SK-N-DZ (cell line): Measurements from ENCODE around the gene POU2F2.

Experiments used
- DNase-seq: peaks from one replicate; pipeline ENCODE4 v3.0.0-alpha.2; 2015; ENCODE audit warnings: low spot score

Gene POU2F2

DNA sequence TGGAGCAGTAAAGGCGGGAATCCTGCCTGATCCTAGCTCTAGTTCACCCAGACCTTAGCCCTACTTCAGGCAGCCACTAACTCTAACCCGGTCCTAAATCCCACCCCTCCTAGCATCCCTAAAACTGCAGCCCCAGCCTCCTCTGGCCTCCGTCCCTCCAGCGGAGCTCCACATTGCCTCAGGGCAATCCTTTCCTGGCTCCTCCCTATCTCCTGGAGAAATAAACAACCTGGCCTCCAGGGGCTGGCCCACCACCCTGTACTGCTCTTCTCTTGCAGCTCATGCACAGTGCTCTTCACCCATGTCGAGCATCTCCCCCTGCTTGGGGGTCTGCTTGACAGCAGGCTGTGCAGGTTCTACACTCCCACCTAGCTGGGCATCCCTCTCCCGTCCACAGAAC, 6.7 kb downstream of the POU2F2 start:
- no peak for DNase-seq

DNA sequence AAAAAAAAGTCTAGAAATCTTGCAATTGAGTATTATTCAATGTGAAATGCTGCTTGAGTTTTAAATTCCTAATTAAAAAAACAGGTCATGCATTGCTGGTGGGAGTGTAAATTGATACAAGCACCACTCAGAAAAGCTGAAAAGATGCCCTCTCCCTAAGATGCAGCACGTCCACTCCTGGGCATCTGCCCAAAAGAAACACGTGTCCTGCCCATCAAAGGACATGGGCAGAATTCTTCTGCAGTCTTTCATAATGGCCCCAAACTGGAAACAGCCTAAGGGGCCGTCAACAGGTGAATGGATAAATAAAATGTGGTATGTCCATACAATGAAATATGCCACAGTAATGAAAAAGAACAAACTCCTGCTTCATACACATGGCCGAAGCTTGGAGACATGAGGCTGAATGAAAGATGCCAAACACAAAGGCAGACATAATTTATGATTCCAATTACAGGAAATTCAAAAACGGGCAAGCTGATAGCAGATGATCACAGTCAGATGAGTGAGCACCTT, 7.8 kb downstream of the POU2F2 start:
- no peak for DNase-seq

DNA sequence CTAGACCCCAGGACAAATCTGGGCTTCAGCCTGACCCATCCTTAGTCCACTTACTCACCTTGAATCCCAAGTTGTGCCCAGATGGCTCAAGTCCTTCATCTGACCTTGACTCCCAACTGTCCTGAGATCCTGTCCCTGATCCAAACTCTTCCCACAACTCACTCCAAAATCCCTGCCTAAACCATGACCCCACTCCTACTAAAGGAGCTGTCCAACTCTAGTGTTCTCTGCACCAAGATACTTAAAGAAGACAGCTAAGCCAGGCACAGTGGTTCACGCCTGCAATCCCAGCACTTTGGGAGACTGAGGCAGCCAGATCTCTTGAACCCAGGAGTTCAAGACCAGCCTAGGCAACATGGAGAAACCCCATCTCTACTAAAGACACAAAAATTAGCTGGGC, 8.5 kb downstream of the POU2F2 start:
- no peak for DNase-seq

DNA sequence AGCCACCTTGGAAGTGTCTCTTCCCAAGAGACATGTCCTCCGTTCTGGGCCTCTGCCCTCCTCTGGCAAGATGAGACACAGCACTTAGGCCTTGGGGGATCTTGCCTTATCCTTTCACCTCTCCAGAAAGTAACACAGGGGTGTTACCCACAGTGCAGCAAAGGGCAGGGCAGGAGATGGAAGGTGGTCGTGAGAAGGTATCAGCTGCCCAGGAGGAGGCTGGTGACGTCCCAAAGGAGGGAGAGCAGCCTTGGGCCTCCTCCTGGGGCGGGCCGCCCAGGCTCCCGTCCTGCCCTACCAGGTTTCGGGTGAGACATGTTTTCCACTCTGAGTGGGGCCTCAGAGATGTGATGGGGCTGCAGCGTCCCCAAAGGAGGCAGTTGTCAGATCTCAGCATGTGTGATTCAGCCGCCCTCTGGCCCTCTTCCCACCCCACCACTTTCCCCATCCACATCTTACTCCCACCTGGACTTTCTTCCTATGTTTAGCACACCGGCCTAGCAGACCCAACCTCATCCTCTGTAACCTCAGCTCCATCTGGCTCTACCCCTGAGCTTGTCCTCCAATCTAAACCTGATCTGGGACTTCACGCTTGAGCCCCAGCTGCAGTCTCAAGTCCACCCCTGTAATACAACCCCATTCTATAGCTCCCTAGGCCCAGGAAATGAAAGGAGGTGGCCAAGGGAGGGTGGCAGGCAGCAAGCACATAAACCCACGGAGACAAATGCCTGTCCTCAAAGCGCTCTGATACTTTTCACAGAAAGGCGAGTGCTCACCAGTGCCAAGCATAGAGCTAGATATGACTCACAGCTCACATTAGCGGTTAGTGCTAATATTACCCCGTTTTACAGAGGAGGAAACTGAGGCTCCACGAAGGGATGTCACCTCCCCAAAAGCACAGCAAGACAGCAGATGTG, 9.3 kb downstream of the POU2F2 start:
- no peak for DNase-seq

DNA sequence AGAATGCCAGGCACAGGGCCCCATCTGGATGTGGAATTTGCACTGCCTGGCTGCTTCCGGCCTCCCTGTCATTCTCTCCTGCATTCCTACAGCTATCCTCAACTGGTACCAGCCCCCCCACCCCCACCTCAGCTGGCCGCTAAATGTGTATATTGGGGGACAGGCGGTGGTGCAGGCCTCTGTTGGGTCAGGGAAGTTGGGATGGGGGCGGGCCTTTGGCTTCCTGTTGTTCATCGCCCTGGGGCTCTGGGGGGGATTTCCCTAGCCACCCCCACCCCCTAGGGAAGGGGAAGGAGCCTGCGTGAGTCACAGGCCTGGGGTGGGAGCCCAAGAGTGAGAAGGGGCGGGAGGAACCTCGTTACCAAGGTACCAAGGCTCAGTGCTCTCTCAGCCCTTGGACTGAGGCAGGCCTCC, 10.6 kb downstream of the POU2F2 start:
- no peak for DNase-seq

DNA sequence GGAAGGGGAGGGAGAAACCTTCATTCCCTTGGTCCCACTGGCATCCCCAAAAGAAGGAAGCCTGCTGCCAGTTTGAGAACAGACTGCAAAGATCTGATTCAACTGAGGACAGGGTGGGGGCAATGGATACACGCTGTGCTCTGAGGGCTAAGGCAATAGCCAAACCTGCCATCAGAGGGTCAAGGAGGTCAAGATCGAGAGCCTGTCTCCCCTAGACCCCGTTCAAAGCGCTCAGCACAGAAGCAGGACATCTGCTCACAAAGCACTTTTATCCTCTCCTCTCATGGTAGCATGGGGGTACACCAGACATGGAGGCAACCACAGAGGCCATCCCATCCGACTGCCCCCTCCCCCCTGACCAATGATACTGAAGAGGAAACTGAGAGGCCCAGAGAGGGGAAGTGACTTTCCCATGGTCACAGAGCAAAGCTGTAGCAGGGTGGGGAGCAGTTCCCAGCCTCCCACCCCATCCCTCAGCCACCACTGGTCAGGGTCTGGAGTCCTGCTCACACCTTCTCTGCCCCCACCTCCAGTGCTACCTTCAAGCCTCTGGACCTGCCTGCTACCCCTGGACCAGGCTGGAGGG, 11.1 kb downstream of the POU2F2 start:
- no peak for DNase-seq

DNA sequence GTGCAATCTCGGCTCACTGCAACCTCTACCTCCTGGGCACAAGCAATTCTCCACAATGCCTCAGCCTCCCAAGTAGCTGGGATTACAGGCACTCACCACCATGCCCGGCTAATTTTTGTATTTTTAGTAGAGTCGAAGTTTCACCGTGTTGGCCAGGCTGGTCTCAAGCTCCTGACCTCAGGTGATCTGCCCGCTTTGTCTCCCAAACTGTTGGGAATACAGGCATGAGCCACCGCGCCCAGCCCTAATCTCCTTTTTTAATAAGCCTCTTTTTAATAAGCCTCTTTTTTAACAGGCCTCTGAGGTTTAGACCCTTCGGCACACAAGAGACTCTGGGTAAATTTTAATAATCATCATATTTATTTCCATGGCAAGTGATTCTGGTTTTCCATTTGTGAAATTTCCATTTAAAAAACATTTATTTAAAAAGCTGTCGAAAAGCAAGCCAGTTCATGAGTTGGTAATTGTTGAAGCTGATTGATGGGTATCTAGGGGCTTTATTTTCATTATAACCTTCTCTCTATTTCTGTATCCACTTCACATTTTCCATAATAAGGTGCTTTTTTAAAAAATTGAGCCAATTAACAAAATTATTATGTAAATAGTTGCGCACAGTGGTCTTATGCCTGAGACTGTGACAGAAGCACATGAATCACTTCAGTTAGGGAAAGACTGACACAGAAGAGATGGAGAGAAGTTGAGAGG, 11.8 kb downstream of the POU2F2 start:
- no peak for DNase-seq

DNA sequence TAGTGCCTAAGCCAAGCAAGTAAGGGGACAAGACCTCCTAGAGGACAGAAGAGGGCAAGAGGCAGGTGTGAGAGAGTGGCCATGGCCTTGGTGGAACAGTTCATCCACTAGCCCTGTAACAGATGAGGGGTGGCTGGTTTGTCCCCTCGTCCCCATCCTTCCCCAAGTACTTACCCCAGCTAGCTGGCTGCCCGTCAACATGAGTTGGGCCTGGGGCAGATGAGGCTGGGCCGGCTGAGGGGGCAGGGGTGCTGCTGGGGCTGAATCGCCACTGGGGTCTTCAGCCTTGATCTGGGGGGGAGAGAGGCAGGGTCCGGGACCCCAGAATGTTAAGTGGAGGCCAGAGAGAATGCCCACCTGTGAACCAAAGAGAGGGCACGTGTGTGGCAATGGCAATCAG, 15.2 kb downstream of the POU2F2 start:
- no peak for DNase-seq

DNA sequence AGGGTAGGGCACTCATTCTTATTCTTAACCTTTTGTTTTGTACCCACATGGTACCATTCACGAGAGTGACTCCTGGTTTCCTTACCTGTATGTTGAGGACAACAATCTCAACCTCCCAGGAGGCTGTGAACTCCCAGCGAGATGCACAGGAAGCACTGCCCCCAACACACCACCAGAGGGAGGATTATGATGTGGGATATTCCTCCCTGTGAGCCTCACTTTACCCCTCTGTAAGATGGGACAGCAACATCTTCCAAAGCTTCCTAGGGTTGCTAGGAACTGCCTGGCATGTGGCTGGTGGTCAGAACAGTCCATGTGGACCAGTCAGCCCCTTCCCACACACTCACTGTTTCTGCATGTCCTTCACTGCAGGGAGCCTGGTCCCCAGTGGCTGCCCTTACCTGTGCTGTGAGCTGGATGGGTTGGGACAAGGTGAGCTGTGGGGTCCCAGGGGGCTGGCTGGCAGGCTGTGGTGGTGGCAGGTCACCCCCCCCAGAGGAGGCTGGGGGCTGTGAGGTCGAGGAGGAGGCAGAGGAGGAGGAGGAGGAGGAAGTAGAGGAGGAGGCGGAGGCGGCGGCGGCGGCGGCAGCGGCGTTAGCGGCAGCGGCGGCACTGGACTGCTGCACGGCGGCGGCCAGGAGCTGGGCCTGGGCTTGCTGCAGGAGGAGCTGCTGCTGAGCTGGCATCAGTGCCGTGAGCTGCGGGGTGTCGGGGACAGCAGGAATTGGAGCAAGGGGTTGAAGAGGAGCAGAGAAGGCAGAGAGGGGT, 15.8 kb downstream of the POU2F2 start:
- DNase-seq, result no peak

DNA sequence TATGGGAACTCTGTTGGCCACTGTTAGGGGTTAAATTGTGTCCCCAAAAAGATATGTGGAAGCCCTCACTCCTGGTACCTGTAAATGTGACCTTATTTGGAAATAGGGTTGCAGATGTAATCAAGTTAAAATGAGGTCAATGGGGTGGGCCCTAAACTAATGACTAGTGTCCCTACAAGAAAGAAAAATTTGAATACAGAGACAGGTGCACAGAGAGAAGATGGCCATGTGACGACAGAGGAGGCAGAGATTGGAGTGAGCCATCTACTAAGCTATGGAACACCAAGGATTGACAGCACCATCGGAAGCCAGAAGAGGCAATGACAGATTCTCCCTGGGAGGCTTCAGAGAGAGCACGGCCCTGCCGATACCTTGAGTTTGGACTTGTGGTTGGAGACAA, 16.5 kb downstream of the POU2F2 start:
- DNase-seq, result no peak

DNA sequence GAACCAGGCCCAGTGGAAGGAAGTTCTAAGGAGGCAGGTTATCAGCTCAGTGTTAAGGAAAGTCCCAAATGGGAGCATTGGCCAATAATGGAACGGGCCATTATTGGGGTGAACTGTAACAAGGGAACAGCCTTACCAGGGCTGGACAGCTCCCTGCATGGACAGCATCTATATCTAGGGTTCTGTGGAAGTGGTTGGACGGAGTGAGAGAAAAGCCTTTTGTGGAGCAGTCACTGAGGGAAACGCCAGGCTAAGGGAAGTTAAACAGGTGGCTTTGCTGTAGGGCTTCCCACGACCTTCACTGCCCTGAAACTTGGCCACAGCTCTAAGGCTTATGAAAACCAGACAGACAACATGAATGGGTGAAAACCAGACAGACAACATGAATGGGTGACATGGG, 17.0 kb downstream of the POU2F2 start:
- no peak for DNase-seq

DNA sequence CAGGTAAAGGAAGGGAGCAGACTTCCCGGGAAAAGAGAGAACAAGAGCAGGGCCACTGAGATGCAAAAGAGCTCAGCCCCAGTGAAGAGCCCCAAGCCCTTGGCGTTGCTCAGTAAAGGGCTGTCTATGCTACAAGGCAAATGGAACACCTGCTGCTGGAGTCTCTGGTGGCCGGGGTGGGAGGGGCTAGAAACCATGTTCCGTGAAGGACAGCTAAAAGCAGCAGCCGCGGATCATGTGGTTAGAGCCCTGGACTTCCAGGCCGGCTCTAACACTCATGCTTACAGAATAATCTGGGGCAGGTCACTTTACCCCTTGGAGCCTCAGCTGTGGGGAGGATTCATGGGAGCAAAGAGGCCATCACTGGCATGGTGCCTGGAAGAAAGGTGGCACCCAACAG, 17.8 kb downstream of the POU2F2 start:
- DNase-seq, result peak; percentile 74

DNA sequence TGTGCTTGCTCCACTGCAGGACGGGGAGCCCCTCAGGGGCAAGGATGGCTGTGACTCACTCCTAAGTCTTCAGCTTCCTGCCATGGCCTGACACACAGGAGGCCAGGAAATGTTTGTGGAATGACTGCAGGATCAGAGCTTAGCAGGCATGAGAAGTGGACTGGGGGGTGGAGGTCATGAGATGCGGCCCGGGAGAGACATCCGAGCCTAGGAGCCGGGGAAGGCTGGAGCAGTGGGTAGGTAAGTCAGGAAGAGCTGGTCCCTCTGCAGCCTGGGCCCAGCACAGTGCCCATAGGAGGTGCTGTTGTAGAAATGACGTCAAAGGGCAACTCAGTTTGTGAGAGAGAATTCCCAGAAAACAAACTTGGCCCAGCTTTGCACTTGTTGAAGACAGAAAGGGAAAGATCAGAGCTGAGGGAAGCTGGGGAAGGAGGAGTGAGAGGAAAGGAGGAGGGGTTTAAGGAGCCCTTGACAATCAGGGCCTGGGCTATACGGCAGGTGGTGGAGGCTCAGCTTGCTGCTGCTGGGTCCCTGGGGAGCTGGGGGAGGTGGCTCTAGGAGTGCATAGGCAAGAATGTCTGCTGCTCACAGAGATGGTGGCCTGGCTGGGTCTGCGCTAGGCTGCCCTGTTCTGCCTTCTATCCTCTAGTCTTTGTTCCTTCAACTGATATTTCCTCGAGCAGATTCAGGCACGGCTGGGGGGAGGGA, 18.5 kb downstream of the POU2F2 start:
- DNase-seq, result peak; percentile 92

DNA sequence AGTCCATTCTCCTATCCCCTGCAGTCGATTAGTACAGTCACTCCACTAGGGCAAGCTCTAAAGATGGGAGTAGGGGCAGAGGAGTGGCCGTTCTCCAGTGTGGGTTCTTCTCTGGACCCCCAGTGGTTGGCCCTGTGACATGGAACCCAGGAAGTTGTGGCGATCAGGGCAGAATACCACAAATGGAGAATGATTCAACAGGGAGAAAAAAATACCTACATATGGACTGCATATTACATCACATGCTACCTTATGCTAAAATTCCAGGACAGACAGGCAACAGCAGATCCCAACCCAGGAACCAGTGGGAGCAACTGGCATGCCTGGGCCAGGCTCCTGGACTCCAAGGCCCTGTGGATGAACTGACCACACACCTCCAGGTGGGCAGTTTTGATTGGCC, 20.4 kb downstream of the POU2F2 start:
- no peak for DNase-seq

DNA sequence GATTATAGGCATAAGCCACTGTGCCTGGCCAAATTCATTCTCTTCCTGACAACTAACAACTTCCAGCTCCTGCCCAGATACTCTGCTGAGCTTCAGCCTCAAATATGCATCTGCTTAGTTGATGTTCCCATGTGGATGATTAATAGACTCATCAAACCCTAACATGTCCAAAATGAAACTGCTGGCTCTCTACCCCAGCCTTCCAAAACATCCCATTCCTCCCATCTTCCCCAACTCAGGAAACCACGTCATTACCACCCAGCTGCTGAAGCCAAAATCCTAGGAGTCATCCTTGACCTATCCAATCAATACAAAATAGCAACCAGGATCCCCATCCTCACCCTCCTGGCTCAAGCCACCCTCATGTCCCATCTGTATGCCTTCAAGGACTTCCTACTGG, 20.9 kb downstream of the POU2F2 start:
- DNase-seq, result no peak

DNA sequence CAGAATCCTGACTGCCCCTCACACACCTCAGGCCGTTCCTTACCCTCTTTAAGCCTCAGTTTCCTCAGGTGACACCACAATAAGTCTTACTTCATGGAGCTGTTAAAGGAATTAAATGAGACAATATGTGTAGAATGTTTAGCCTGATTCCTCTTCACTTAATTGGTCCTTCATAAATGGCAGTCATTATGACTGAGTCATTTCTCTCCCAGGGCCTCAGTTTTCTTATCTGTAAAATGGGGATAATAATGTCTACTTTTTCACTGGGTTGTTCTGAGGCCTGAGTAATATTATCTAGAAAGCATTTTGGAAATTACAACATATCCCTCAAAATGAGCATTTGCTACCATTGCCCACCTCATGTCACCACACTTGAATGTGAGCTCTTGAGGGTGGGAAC, 21.6 kb downstream of the POU2F2 start:
- DNase-seq, result no peak

DNA sequence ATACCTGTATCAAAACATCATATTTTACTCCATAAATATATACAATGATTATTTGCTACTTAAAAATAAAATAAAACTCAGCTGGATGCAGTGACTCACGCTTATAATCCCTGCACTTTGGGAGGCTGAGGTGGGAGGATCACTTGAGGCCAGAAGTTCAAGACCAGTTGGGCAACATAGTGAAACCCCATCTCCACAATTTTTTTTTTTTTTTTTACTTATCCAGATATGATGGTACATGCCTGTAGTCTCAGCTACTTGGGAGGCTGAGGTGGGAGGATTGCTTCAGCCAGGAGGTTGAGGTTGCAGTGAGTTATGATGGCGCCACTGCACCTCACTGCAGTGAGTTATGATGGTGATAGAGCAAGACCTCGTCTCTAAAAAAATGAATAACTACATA, 22.4 kb downstream of the POU2F2 start:
- DNase-seq, result no peak

DNA sequence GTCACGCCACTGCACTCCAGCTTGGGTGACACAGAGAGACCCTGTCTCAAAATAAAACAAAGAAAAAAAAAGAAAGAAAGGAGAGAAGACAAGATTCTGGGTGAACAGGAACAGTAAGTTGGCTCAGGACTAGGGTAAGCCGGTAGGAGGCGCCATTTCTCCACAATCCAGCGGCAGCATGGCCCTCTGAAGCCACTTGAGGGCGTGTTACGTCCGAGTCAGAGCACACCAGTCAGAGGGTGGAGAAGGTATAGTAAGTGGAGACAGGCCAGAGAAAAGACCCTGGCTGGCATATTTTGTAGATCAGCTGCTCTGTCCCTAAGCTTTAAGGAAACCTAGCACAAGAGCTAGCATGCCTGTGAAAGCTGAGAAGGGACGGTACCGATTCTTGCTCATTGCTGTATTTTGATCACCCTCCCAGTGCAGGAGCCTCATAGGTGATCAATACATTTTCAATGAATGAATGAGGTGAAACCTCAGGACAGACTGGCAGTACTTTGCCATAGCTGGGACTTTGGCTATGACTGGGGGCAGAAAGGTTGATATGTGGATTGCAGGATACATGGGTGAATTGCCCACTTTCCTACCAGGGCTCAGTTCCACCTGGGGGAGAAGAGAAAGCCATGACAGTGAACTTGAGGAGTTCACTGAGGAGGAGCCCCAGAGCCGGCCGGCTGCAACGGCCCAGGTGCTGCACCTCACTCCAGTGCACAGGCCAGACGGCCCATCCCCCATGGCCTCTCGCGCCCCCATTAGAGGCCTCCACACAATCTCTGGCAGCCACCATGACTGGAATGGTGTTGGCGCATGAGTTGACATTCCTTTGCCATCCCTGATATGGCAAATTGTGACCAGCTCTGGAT, 23.5 kb downstream of the POU2F2 start:
- DNase-seq, result peak; percentile 85

DNA sequence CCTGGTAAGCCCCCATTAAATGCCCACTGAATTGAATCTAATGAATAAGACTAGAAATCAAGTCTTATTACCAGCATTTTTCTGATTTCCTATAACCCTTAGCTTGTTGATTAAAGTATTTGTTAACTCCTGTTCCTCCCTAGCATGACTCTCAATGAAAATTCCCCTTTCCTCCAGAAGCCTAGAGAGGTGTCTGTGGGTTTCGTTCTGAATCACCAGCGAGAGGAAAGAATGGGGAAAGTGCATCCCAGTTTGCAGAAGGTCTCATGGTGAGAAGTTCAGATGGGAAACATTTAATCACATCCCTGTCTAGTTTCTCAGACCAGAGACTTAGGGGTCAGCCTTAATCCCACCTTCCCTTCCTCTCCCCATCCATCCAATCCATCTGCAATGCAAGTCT, 26.9 kb downstream of the POU2F2 start:
- DNase-seq, result no peak

DNA sequence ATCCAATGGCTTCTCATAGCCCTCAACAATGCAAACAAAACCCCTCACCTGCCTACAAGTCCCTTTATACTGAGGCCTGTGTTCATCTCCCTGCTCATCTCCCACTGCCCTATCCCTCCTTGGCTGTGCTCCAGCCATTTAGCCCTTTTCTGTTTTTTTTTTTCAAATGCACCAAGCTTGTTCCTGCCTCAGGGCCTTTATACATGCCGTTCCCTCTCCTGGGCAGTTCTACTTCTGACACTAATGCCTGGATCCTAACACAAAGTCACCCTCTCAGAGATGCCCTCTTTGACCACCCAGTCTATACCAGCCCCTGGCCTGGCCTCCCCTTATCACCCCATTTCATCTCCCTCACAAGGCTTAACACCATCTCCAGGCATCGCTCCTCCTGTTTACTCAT, 29.4 kb downstream of the POU2F2 start:
- DNase-seq, result no peak
